HG02588 (cell line): ENCODE measurements around the gene MCF2L.

Source experiments
- ATAC-seq: cut with Tn5 transposase; IDR thresholded peaks from one replicate; pipeline ENCODE4 v1.9.1; 2021; ENCODE audit warnings: mild to moderate bottlenecking, moderate library complexity; ENCODE audit not compliant: unreplicated experiment

MCF2L gene

DNA sequence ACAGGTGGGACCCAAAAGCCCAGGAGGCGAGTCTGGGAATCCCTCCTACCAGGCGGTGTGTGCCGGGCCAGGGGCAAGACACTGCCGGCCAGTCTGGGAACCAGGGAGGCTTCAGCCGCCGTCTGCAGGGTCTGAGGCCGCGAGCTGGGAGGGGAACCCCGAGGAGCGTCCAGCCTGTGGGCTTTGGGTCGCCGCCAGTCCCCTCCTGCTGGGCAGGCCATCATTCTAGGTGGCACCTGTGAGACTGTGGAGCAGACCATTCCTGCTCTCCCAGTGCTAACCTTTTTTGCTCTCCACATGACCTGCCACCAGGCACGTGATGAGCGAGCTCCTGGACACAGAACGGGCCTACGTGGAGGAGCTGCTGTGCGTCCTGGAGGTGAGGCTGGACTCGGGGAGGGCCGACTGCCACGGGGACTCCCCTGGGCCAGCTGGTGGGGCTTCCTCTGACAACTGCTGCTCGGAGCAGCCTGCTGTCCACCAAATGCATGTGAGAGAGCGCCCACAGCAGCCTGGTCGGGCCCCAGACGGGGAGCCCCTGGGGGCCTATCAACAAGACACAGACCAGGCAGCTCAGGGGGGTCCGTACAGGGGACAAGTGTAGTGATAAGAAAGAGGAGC, 112.0 kb downstream of the MCF2L start:
- ATAC-seq, result no peak

DNA sequence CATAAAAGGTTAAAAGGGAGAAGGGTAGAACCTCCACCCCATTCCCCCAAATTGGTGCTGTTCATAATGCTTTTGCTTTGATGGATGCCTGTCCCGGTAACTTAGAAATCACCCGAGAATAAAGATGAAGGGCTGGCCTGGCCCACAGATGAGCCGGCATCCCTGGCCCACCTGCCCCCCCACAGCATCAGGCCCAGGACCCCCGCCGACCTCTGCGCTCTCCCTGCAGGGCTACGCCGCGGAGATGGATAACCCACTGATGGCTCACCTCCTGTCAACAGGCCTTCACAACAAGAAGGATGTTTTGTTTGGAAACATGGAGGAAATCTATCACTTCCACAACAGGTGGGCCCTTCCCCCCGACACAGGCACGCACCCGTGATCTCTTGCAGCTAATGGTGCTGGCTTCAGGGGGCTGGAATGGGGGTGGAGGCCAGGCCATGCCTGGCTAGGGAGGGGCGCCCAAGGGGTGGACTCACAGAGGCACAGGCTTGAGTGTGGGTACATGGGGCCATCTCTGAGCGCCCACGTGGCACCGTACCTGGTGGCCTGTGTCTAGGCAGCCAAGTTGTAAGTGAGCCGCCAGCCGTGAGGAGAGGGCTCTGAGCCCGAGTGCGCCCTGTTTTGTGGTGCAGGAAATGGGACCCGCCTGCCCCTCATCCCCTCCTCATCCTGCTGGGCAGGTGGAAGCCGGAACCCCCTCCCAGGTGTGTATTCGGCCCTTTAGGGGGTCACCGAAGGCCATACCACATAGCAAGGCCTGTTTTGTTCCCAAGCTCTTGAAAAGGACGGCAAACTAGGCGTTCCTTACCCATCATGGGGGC, 113.4 kb downstream of the MCF2L start:
- ATAC-seq, result no peak

- ATAC-seq, result no peak
Measured at GRCh38 chr13:113083022-113083373, 114.0 kb downstream of the MCF2L start.

GRCh38 chr13:113083402-113084061, 114.5 kb downstream of the MCF2L start:
- ATAC-seq, result no peak

GRCh38 chr13:113084094-113084942, 115.3 kb downstream of the MCF2L start:
- ATAC-seq, result no peak

DNA sequence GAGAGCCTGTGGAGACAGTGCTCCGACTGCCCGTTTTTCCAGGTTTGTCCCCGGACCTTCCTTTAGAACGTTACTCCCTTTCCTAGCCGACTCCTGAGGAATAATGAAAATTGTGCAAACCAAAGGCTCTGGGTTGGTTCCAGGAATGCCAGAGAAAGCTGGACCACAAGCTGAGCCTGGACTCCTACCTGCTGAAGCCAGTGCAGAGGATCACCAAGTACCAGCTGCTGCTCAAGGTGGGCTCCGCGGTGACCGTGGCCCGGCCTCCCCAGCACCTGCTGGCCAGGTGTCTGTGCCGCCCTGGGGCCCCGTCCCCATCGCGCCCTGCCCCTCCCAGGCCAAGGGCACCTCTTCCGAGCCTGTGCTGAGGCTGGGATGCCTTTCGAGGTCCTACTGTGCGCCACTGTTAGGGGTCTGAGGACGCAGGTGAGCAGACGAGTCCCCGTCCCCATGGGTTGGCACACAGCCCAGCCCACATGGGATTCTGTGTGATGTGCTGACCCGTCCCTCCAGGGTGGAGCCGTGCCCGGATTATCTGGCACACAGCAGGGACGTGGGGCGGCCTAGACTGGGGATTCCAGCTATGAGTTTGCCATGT, 116.0 kb downstream of the MCF2L start:
- ATAC-seq, result no peak

DNA sequence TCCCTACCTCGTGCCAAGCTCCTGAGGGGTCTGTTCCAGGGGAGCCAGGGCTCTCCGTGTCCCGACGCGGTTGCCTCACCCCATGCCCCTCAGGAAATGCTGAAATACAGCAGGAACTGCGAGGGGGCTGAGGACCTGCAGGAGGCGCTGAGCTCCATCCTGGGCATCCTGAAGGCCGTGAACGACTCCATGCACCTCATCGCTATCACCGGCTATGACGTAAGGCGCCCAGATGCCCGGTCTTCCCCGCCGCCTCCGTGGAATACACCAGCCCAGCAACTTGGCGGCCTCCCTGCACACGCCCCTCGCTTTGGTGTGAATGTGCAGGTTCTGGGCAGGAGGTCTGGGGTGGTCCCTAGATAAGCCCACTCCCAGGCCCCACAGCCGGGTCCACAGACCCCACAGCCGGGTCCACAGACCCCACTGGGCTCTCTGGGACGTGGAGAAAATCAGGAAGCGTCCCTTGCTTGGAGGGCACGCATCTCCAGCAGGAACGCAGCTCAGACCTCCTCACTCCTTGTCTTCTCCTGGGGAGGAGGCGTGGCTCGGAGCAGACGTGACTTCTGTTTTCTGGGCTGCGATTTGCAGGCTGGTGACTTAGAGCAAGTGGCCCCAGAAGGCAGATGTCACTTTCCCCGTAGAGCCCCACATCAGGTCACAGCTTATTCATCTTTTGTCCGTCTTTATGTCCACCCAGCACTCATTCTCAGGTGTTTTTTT, 117.2 kb downstream of the MCF2L start:
- ATAC-seq, result no peak

DNA sequence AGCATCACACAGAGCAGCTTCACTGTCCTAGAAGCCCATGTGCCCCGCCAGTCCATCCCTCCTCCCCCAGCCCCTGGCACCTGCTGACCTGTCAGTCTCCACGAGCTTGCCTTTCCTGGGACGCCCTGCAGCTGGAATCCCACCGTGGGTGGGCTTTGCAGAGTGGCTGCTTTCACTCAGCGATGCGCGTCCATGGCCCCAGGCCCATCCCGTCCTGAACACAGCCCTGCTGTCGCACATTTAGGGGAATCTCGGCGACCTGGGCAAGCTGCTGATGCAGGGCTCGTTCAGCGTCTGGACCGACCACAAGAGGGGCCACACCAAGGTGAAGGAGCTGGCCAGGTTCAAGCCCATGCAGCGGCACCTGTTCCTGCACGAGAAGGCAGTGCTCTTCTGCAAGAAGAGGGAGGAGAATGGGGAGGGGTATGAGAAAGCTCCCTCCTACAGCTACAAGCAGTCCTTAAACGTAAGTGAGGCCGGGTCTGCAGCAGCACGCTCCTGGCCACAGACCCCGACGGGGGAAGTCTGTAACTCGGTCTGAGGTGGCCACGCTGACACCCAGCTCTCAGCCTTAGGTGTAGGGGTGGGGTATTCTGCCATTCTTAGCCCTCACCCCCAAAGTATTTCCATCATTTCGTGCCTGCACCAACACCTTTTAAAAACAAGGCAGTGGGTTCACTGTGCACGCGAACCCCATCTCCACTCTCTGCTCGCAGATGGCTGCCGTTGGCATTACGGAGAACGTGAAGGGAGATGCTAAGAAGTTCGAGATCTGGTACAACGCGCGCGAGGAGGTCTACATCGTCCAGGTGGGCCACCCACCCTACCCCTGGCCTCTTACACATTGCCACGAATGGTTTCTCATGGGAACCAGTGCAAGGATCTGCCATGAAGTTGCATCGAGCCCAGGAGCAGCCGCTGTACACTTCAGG, 118.2 kb downstream of the MCF2L start:
- no peak for ATAC-seq

DNA sequence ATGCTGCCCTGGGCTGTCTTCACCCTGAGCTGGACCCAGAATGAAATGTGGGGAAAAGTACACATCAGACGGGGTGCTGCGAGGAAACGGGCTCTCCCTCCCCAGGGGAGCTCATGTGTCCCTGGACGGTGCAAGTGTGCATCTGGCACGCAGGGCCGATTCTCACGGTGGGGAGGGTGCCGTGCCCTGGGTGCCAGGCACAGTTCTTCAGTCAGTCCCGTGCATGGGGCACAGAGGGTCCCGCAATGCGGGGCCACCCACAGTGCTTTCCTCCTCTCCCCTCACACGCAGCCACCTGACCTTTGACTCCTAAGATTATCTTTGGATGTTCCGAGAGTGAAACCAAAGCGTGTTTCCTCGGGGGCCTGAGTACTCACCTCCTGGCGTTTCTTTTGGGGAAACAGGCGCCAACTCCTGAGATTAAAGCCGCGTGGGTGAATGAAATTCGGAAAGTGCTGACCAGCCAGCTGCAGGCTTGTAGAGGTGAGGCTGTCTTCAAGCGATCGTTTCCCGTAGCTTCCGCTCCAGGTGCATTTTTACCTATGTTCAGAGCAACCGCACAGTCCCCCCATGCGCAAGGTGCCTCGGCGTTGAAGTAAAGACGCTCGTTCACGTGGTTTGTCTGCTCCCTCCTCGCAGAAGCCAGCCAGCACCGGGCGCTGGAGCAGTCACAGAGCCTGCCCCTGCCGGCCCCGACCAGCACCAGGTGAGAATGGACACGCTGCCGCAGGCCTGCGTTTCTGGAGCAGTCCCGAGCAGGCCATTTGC, 119.1 kb downstream of the MCF2L start:
- ATAC-seq, result no peak

GRCh38 chr13:113088691-113089020, 119.6 kb downstream of the MCF2L start:
- ATAC-seq, result no peak

DNA sequence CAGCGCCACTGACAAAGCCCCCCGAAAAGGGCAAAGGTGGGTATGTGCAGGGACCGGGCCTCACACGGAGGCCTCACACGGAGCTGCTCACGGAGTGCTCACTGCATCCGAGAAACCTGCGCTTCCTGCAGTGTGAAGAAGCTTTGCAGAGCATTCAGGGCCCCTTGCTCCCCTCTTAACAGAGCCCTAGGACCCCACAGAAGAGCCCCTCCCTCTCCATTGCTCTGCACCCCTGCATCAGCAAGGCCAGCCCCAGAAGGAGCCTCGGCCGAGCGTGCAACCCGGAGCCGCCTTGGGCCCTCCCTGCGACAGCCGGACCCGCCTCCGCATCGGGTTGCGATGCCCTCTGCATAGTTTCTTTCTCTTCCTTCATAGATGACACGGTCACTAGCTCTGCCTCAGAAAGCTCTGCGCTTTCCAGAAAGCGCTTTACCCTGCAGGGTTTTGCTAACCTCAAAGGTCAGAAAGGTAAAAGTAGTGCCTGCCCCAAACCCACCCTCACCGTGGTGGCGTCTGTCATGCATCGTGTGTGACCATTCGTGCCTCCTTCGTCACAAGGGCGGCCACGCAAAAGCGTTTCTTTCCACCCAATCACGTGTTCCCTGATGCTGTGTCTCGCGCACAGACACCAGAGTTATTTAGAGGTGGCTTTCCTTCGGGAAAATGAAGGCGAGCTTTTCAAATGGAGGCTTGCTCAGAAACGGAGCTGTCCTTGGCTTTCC, 120.8 kb downstream of the MCF2L start:
- no peak for ATAC-seq

DNA sequence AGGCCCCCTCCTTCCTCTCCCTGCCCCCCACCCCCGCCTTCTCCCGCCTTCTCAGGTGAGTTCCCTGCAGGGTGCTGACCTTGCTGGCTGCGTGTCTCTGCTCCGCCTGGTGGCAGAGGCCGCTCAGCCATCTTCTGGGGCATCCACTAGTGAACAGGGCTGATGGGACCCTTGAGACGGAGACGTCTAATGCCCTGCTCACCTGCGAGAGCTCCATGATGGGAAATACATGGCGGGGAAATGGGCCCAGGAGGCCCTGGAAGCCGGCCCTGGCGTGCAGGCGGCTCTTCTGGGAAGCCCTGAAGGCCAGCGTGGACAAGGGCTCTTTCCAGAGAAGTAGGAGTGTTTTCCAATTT, 121.4 kb downstream of the MCF2L start:
- no peak for ATAC-seq

DNA sequence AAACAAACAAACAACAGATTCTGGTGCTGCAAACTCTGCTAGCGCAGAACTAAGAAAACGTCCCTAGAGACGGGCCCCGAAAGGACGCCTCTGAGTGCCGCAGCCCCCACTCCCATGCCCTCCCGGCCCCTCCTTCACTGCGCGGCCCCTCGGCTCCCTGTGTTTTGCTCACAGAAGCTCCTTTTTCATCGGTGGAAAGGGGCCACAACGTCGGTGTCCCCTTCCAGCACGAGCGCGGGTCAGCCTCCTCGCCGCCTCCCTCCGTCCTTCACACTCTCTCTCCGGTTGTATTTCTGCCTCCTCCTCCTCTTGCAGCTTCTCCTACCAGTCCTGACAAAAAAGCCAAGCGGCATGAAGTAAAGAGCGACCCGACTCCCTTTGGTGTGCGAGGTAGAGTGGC, 121.8 kb downstream of the MCF2L start:
- no peak for ATAC-seq

DNA sequence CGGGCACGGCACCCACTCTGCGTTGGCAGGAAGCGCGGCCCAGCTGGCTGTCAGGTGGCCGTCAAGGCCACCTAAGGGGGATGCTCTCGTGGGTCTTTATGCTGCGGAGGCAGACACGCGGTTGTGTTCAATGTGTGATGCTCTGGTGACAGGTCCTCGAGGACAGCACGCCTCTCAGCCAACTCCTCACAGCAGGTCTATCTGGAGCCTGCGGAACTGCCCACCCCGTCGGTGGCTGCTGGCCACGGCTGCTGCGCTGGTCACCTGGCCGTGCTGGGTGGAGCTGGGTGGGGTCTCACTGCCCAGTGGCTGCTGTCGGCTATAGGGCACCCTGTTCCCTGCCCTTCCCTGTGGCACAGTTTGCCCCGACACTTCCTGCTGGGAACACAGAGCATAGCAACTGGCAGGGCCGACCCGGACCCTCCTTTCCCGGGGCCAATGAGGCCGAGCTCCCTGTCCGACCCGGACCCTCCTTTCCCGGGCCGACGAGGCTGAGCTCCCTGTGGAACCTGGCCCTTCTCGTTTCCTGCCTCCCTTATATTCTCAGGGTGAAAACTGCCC, 122.3 kb downstream of the MCF2L start:
- no peak for ATAC-seq

GRCh38 chr13:113091891-113092775, 123.1 kb downstream of the MCF2L start:
- no peak for ATAC-seq

- ATAC-seq, result no peak
Measured at GRCh38 chr13:113092776-113093579, 124.0 kb downstream of the MCF2L start.
